GM18507 (cell line): ENCODE data around the gene THAP3.

ENCODE experiments used
- DNase-seq: peaks from one replicate; pipeline ENCODE4 v3.0.0; 2011; ENCODE audit warnings: low read depth; ENCODE audit not compliant: insufficient read length; ENCODE audit errors: extremely low spot score
- FAIRE-seq: peaks from 2 replicates; lab custom pipeline; 2011; peaks lifted over from hg19 to GRCh38; lab: Jason Lieb, UNC

Gene THAP3, protein sequence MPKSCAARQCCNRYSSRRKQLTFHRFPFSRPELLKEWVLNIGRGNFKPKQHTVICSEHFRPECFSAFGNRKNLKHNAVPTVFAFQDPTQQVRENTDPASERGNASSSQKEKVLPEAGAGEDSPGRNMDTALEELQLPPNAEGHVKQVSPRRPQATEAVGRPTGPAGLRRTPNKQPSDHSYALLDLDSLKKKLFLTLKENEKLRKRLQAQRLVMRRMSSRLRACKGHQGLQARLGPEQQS

DNA sequence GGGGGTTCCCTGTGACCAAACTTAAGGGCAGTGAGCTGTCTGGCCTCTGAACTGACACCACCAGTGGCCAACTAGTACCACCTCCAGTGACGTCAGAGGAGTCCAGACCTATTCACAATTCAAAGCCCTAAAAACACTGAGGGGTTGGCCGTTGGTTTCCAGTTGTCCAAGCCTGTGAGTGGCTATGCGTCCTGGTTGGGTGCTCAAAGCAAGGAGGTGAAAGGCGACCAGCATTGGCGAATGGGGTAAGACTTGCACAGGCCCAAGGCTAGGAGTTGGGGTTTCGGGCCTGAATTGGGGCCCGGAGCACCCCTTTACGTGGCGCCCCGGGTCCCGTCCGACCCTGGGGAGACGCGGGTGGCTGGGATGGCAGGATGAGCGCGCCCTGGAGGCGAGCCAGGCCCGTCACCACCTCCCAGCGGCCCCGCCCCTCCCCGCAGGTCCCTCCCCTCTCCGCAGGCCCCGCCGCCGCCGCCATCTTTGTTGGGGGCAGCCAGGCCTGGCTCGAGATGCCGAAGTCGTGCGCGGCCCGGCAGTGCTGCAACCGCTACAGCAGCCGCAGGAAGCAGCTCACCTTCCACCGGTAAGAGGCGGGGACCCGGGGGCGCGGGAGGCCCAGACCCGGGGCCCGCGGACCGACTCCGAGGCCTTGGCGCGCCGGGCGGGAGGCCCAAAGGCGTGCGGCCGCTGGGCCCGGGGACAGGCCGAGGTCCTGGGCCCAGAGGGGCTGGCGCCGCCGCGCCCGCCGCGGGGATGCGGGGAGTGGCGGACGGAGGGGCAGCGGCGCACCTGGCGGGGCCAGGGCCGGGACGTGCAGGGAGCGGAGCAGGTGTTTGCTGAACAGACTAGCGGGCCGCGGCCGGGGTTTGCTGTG, at the start of gene THAP3:
THAP3 (plus strand) TSS at position 159 of the 874 bp plus-strand sequence; CDS start at position 510, 351 bp downstream.
- peak; percentile 84 for DNase-seq
- peak; percentile 86 for FAIRE-seq

DNA sequence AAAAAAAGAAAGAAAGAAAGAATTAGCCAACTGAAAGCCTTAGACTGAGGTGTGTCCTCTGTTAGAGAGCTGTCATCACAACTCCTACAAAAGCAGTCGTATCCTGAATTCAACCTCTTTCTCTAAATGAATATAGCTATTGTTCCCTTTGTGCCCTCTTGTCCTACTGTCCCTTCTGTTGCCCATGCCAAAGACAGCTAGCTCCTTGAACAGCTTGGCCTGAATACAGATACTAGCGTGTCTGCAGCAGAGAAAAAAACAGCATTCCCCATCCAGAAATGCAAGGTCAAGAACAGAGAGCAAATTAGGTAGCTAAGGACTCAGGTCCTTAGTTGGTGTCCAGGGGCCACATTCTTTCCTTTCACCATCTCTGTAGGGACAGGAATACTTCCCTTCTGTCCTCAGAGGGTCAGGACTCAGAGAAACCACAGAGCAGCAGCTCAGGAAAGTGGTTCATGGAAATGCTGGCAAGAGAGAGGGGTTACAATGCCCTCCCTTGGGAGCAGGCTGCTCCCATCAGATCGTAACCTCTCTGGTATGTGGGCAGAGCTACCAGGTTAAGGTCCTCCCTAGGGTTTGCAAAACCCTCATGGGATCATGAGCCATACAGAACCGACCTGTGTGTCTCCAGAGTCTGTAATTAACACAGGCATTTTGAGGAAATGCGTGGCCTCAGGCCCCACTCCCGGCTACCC, 46.7 kb upstream of the THAP3 start:
- DNase-seq (no peak), FAIRE-seq (no peak)

DNA sequence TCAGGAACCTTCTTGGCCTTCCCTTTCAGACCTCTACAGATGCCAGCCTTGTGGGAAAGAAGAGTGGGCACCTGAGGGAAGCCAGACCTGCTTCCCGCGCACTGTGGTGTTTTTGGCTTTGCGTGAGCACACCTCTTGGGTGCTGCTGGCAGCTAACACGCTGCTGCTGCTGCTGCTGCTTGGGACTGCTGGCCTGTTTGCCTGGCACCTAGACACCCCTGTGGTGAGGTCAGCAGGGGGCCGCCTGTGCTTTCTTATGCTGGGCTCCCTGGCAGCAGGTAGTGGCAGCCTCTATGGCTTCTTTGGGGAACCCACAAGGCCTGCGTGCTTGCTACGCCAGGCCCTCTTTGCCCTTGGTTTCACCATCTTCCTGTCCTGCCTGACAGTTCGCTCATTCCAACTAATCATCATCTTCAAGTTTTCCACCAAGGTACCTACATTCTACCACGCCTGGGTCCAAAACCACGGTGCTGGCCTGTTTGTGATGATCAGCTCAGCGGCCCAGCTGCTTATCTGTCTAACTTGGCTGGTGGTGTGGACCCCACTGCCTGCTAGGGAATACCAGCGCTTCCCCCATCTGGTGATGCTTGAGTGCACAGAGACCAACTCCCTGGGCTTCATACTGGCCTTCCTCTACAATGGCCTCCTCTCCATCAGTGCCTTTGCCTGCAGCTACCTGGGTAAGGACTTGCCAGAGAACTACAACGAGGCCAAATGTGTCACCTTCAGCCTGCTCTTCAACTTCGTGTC, 45.9 kb upstream of the THAP3 start:
- FAIRE-seq: no peak
- DNase-seq: no peak

DNA sequence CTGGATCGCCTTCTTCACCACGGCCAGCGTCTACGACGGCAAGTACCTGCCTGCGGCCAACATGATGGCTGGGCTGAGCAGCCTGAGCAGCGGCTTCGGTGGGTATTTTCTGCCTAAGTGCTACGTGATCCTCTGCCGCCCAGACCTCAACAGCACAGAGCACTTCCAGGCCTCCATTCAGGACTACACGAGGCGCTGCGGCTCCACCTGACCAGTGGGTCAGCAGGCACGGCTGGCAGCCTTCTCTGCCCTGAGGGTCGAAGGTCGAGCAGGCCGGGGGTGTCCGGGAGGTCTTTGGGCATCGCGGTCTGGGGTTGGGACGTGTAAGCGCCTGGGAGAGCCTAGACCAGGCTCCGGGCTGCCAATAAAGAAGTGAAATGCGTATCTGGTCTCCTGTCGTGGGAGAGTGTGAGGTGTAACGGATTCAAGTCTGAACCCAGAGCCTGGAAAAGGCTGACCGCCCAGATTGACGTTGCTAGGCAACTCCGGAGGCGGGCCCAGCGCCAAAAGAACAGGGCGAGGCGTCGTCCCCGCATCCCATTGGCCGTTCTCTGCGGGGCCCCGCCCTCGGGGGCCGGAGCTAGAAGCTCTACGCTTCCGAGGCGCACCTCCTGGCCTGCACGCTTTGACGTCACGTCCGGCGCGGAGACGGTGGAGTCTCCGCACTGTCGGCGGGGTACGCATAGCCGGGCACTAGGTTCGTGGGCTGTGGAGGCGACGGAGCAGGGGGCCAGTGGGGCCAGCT, 45.1 kb upstream of the THAP3 start, which contains the start of gene ZBTB48:
ZBTB48 (plus strand) TSS at position 621 of the 745 bp plus-strand sequence. CDS start 616 bp downstream, outside the sequence.
- FAIRE-seq (peak; percentile 99), DNase-seq (peak; percentile 100)

DNA sequence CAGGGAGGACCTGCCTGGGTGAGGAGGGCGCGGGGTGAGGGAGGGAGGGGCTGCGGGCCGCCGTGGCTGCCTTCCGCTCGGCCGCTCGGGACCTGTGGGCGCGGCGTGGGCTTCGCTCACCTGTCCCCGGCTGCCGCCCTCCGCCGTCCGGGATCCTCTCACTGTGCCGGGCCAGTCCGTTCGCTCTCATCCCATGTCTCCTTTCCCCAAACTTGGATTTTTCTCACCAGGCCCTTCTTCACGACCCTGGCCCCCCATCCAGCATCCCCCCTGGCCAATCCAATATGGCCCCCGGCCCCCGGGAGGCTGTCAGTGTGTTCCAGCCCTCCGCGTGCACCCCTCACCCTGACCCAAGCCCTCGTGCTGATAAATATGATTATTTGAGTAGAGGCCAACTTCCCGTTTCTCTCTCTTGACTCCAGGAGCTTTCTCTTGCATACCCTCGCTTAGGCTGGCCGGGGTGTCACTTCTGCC, 44.5 kb upstream of the THAP3 start:
- DNase-seq: no peak
- no peak for FAIRE-seq

DNA sequence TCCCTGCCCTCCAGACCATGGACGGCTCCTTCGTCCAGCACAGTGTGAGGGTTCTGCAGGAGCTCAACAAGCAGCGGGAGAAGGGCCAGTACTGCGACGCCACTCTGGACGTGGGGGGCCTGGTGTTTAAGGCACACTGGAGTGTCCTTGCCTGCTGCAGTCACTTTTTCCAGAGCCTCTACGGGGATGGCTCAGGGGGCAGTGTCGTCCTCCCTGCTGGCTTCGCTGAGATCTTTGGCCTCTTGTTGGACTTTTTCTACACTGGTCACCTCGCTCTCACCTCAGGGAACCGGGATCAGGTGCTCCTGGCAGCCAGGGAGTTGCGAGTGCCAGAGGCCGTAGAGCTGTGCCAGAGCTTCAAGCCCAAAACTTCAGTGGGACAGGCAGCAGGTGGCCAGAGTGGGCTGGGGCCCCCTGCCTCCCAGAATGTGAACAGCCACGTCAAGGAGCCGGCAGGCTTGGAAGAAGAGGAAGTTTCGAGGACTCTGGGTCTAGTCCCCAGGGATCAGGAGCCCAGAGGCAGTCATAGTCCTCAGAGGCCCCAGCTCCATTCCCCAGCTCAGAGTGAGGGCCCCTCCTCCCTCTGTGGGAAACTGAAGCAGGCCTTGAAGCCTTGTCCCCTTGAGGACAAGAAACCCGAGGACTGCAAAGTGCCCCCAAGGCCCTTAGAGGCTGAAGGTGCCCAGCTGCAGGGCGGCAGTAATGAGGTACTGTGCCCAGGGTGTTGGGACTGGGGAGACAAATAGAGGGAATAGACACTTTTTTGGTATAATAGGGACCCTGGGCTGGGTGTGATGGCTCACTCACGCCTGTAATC, 43.9 kb upstream of the THAP3 start:
- no peak for FAIRE-seq
- no peak for DNase-seq

DNA sequence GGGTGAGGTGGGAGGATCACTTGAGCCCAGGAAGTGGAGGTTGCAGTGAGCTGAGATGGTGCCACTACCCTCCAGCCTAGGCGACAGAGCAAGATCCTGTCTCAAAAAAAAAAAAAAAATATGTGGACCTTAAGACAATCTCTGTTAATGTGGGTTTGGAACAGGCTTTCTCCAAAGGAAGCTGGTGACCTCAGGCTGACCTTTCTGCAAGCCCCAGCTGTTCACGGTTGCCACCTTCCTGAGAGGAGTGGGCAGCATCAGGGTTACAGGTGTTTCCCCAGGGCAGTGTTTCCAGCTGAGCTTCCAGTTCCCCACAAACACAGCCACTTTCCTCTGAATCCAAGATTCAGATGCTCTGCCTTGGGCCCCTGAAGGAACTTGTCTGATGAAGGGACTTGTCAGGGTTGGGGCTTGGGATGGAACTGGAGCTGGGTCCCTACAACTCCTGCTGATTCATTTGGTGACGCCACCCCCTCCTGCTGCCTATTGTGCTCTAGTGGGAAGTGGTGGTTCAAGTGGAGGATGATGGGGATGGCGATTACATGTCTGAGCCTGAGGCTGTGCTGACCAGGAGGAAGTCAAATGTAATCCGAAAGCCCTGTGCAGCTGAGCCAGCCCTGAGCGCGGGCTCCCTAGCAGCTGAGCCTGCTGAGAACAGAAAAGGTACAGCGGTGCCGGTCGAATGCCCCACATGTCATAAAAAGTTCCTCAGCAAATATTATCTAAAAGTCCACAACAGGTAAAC, 42.9 kb upstream of the THAP3 start:
- DNase-seq (no peak), FAIRE-seq (no peak)

DNA sequence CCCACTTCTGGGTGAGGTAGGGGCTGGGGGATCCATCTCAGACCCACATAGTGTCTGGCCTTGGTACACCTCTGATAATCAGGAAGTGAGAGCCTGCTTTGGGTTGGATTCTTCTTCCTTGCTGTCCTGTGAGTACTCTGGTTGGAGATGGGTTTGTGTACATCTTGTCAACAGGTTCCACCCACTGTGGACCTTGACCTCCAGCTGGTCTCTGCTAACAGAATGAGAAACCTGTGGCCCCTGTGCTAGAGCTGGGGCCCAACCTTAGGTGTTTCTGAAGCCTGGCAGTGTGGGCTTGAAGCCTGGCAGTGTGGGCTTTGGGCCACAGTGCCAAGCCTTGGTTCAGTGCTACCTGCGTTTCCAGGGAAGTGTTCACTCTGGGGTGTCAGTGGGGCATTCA, 42.3 kb upstream of the THAP3 start:
- FAIRE-seq: no peak
- no peak for DNase-seq

DNA sequence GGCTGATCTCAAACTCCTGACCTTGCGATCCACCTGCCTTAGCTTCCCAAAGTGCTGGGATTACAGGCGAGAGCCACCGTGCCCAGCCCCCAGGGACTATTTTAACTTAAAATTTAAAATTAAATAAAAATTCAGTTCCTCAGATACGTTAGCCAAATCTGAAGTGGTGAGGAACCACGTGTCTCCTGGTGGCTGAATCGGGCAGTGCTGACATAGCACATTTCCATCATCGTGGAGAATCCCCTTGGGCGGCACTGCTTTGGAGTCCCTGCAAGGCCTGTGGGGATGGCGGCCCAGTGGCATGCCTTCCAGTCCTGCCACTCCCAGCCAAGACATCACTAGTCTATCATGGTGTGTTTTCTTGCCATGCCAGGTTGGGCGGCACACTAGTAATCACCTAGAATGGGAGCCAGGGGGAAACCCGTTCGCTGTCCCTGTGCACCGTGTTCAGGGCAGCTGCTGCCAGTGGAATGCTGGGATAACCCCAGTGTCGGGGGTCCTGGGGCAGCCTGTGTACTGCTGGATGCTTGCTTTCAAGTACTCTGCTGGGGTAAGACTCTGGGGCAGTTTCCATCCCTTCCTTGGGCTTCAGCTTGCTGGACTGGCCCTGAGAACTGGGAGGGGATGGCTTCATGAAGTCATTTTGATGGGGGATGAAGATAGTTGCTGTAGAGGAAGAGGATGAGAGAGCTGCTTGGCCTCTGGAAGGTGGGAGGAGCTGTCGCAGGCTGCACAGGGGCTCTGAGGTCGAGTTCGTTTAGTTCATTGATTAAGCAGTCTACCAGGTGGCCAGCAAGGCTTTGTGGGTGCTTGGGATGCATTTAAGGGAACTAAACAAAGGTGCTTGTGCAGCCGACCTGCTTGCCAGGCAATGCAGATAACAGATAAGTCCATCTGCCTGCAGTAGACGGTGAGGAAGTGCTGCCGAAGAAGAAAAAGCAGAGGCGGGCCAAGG, 40.3 kb upstream of the THAP3 start:
- no peak for FAIRE-seq
- DNase-seq: no peak

DNA sequence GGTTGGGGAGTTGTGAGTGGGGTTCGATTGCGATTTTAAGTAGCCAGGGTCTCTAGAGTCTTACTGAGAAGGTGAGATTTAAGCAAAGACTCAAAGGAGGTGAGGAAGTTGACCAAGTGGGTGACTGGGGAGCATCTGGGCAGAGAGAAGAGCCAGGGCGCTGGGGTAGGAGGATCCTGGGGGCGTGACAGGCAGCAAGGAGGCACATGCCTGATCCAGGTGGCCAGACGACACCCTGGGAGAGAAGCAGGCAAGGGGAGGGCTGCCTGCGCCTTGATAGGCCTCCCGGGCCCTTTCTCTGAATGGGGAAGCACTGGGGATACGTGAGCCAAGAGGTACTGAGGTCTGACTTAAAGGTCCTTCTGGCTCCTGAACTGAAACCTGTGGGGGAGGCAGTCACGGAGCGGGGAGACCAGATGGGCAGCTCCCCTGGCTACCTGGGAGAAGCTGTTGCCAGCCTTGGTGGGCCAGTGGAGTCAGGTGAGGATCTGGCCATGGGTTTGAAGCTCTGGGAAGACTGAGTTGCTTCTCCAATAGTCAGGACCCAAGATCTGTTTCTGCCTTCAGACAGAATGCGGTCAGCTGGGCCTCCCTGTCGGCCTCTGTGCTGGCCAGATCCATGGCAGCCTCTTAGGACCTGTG, 39.5 kb upstream of the THAP3 start:
- DNase-seq: no peak
- FAIRE-seq: no peak

DNA sequence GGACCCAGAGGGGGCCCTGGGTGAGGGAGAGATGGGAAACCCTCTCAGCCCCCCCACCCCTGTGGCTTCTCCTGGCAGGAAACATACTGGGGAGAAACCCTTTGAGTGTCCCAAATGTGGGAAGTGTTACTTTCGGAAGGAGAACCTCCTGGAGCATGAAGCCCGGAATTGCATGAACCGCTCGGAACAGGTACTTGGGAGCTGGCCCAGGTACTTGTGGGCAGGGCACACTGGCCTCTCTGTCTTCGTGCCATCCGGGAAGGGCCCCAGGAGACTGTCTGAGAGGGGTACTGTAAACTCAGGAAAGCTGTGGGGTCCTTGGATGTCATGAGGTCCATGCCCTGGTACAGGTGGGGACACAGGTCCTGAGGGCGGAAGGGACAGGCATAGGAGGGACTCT, 38.8 kb upstream of the THAP3 start:
- FAIRE-seq (no peak), DNase-seq (no peak)

DNA sequence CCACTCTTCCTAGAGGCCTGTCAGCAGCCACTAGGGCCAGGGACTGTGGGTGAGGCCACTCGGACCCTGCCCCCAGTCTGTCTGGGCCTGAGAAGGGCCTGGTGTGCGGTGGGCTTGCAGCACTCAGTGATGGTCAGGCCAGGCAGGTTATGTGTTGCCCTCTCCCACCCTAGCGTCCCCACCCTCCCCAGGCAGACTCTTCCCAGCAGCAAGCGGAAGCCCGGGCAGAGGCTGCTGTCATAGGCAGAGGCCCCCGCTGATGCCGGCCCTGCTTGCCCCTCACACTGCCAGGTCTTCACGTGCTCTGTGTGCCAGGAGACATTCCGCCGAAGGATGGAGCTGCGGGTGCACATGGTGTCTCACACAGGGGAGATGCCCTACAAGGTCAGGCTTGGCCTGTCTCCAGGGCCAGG, 38.3 kb upstream of the THAP3 start:
- FAIRE-seq: no peak
- no peak for DNase-seq

DNA sequence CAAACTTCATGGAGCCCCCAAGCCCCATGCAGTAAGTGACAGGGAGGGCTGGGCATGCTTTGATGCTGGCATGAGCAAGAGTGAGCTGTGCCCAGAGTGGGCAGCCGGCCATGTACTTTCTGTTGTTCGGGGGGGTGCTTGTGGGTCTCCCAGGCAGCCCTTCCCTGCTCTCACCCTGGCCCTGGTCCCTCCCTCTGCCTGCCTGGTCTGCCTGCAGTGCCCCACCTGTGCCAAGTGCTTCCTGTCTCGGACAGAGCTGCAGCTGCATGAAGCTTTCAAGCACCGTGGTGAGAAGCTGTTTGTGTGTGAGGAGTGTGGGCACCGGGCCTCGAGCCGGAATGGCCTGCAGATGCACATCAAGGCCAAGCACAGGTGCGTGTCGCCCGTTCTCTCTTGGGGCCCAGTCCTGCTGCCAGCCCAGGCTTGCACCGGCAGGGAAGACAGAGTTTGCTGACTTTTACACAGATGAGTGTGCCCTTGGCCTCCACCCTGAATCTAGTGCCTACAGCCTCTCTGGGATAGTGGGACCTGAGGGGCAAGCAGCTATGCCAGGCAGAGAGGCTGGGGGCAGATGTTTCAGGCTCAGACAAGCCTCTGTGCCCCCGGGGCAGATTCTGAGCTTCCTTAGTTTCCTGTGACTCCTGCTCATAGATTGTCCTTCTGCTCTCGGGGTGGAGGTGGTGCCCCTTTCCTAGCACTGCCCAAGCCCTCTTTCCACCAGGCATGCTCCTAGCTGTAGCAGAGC, 37.2 kb upstream of the THAP3 start:
- no peak for FAIRE-seq
- DNase-seq: no peak

DNA sequence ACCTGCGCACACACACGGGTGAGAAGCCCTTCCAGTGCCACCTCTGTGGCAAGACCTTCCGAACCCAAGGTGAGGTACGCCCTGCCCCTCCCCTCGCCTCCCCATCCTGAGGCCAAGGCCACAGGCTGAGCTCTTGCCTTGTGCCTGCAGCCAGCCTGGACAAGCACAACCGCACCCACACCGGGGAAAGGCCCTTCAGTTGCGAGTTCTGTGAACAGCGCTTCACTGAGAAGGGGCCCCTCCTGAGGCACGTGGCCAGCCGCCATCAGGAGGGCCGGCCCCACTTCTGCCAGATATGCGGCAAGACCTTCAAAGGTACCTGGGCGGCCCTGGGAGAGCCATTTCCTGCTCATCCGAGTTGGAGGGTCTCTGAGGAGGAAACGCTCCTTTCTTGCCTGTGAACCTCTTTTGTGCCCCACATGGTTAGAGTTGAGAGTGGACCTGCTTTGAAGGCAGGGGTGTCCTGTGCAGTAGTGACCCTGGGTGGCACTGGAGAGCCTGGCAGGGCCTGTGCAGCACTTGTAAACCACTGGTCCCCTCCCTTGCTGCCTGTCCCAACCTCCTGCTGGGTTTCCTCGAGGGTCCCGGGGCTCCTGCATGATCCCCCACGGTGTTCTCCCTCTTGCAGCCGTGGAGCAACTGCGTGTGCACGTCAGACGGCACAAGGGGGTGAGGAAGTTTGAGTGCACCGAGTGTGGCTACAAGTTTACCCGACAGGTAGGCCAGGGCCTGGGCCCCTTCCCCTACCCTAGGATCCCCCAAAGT, 36.4 kb upstream of the THAP3 start:
- FAIRE-seq: no peak
- no peak for DNase-seq
